LNCAP (cell line): ENCODE measurements around the gene CRB3.

ENCODE experiments used
- CTCF ChIP-seq: fragments of 450-650 bp; IDR thresholded peaks from 2 replicates; pipeline ENCODE4 v1.5.1; 2017; ENCODE audit warnings: mild to moderate bottlenecking

Gene CRB3

GRCh38 chr19:6509118-6509971 is 45.3 kb downstream of the CRB3 start:
- TF ChIP-seq CTCF: no peak

DNA sequence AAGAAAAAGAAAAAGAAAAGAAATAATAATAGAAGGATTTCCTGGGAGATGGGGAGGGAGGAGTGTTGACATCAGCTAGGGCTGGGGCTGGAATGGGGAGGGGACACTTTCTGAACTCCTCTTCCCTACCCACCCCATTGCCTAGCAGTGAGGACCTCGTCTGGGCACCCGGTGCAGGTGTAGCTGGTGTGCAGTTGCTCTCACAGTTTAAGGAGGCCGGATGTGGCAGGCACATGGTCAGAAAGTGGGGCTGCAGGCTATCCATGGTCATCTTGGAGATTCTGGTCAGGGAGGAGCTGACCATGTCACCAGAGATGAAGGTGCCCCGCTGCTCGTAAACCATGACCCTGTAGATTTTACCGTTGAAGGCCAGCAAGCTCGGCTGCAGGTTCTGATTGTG is 46.5 kb downstream of the CRB3 start:
- no peak for TF ChIP-seq CTCF

- TF ChIP-seq CTCF: no peak
These were observed 50.0 kb downstream of the CRB3 start for GRCh38 chr19:6514089-6514488.

DNA sequence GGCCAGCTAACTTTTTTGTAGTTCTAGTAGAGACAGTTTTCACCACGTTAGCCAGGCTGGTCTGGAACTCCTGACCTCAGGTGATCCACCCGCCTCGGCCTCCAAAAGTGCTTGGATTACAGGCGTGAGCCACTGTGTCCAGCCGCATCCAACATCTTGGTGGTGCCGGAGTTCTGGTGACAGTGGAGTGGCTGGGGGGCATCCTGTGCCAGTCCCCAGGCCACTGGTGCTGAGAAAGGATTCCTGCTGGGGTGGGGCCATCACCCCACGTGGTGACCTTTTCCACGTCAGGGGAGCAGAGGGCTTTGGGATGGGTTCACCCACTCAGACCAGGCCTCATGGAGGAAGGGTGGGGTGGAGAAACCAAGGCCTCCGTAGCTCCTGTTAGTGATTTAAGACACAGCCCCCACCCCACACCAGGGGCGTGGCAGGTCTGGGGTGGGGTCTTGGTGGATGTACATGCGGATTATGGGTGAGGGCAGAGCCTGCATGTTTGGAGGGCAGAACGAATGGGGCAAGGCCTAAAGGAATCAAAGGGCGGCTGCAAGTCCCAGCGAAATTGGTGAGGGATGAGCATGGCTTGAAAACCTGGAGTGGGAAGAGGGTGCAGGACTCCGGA is 51.0 kb downstream of the CRB3 start:
- no peak for TF ChIP-seq CTCF

DNA sequence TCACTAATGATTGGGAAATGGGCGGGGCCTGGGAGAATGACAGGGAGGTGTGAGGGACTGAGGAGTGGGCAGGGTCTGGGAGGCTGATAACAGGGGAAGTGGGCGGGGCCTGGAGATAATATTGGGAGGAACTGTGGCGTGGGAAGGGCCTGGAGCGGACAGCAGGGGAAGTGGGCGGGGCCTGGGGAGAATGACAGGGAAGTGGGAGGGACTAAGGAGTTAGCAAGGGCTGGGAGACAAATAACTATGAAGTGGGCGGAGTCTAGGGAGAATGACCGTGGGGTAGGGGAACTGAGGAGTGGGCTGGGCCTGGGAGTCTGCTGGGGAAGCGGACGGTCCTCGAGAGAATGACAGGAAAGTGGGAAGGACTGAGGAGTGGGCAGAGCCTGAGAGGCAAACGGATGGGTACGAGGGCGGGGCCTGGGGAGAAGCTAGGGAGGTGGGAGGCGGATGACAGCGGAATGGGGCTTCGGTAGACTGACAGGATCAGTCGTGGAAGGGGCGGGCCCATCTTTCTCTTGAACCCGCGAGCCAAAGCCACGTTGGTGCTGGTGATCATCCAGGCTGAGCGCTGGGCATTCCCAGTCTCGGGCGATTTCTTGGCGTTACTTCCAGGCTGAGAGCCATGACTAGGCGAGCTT is 52.1 kb downstream of the CRB3 start:
- no peak for TF ChIP-seq CTCF
